Right ventricle myocardium superior (tissue), 1 donor: Measurements from ENCODE around the gene IGSF23. TPM values are rescaled to one million over a fixed set of nuclear protein-coding genes. Genes with fewer than 3 reads are reported as not detected.
A peak's percentile ranks its signal among the peaks of the same experiment; 100 is the strongest.
"Not testable (repeated sequence)": the region's sequence is repeated elsewhere in the genome, so short reads cannot be mapped to it uniquely, and the experiment has no call there.

ENCODE experiments used
- ATAC-seq: fragments of 200-7000 bp; cut with Tn5 transposase; one replicate; pipeline ENCODE4 v1.9.1; 2020; ENCODE audit warnings: mild to moderate bottlenecking; ENCODE audit not compliant: poor library complexity
- DNase-seq: peaks from one replicate; pipeline ENCODE4 v3.0.0-alpha.2; 2020
- intact Hi-C: fragments of 100-400 bp; cut with DNase I; formaldehyde crosslinking; loops from one replicate; pipeline ENCODE4 v1.11.2; 2022
- total RNA-seq: library from RNA; stranded (reverse); fragmentation: NEBNext Ultra II Directional; extraction: Animal tissue kit (Norgen Biotek cat#: 25700); gene quantifications from one replicate; pipeline ENCODE4 v1.2.1, GENCODE V29; 2021
- donor health status: DM: no; HTN: yes; CAD: no; lungs with severe emphysema.

The IGSF23 gene
- total RNA-seq, 1 donor from 2014 or later: not detected

DNA sequence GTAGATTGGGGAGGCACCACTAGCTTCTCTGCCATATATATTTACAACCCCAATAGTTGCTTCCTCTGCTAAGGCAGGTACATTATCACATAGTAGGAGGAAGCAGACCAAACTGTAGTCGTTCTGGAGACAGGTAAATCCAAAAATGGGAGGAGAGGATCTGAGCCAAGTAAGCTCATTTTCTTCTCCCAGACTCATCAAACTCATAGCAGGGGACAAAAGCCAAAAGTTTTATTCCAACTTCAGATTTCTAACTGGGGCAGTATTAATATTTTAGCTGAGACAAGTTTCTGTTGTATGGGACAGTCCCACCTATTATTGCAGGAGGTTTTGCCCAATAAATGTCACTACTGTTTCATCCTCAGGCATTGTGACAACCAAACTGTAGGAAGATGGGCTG lies 7.8 kb upstream of the IGSF23 start:
- DNase-seq: no peak
- ATAC-seq: no peak
- intact Hi-C loops: no loop called here

DNA sequence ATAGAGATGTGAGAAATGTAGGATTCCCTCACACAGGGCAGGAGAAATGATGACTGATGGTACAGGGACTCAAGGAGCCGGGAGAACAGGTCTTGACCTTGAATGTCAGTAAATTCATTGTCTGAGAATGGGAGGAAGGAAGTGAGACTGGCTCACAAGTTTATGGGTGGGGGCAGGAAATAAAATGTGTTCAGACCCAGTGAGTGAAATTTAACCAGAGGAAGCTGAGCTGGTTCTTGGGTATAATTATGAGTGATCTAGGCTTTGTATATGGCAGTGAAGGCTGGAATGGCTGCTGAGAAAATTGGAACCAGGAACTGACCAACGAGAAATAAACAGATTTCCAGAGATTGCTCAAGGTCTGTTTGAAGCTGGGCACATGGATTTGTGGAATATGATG lies 6.3 kb upstream of the IGSF23 start:
- DNase-seq: no peak
- peak; percentile 64 for ATAC-seq
- intact Hi-C loops: no loop called here

DNA sequence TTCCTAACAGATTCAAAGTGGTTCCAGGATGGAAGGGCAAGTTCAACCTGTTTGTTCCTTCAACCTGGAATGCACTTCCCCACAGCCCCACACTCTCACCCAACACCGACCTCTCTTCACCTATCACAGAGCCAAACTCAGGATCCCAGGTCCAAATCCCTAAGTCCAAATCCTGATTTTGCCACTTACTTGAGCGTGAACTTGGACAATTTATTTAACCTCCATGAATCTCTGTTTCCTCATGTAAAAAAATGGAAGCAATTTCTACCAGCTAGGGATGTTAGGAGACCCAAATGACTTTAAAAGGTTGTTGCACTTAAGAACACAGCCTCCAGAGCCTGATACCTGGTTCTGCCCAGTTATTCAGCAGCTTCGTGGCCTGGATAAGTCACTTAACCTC lies 5.4 kb upstream of the IGSF23 start:
- intact Hi-C loops: no loop called here
- DNase-seq (no peak), ATAC-seq (no peak)

DNA sequence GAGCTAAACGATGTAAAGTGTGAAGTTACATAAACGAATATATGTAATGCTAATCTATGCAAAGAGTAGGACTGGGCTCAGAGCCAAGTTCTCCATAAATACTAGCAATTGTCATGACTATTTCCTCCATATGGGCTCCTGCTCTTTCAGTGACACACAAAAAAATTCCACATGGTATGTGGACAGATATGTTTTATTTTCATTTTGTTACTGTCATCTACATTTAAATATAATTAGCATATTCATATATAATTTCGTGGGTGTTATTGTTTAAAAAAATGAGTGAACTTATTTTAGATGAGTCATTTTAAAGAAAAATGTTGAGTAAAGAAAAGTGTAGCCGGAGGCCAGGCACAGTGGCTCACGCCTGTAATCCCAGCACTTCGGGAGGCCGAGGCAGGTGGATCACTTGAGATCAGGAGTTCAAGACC lies 5.0 kb upstream of the IGSF23 start:
- intact Hi-C loops: no loop called here
- no peak for ATAC-seq
- DNase-seq: no peak

DNA sequence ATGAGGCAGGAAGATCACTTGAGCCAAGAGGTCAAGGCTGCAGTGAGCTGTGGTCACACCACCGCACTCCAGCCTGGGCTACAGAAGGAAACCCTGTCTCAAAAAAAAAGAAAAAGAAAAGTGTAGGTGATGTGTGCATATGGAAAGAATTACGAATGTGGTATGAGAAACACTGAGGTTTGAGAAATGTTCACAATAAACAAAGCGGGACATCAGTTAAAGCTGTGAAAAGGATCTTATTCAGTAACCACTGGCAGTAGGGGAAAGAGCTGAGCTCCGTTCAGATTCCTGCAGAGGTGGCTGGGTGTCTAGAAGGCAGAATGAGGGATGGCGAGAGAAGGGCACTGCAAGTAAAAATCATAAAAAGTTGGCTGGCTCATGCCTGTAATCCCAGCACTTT lies 4.1 kb upstream of the IGSF23 start:
- intact Hi-C loops: no loop called here
- no peak for DNase-seq
- no peak for ATAC-seq

DNA sequence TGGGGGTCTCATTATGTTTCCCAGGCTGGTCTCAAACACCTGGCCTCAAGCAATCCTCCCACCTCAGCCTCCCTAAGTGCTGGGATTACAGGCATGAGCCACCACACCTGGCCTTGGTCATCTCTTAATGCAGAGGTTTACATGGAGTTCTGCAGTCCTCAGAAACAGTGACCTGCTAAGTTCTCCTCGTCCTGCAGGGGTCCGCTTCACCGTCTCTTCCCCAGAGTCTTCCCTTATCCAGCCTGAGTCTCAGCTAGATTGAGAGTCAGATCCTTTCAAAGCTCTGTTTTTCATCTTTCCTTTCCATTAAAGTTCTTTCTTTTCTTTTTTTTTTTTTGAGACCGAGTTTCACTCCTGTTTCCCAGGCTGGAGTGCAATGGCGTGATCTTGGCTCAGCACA lies 2.9 kb upstream of the IGSF23 start:
- ATAC-seq: peak; percentile 47
- intact Hi-C loops, DNase-seq: not testable (repeated sequence)

DNA sequence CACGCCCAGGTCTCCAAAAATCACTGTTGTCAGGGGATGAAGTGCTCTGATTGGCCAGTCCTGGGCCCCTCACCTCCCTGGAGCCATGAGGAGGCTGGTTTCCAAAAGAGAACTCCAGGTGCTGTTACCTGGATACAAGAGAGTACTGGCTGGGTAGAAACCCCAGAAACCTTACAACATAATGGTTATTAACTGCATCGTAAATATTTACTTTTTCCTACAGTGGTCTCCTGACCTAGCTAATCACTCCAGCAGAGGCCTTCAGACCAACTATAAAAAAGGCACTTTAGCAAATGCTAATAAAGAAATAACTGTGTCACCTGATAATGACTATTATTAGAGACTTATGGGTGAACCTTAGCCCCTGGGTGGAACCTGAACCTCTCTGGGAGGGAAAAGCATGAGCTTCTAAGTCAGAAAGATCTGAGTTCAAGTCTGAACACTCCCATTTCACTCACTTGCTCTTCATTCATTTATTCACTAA lies 1.5 kb upstream of the IGSF23 start:
- intact Hi-C loops: no loop called here

DNA sequence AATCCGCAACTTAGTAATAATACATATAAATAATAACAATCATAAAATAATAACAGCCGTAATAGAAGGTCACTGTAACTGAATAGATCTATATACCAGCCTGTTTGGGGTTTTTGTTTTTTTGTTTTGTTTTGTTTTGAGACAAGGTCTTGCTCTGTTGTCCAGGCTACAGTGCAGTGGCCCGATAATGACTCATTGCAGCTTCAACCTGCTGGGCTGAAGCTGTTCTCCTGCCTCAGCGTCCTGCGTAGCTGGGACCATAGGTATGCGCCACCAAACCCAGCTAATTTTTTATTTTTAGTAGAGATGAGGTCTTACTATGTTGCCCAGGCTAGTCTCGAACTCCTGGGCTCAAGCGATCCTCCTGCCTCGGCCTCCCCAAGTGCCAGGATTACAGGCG lies 950 bp downstream of the IGSF23 start:
- intact Hi-C loops: no loop called here
- no peak for DNase-seq
- no peak for ATAC-seq

More for the DNA sequence above, 1.5 kb upstream of the IGSF23 start:
- ATAC-seq (no peak), DNase-seq (no peak)

DNA sequence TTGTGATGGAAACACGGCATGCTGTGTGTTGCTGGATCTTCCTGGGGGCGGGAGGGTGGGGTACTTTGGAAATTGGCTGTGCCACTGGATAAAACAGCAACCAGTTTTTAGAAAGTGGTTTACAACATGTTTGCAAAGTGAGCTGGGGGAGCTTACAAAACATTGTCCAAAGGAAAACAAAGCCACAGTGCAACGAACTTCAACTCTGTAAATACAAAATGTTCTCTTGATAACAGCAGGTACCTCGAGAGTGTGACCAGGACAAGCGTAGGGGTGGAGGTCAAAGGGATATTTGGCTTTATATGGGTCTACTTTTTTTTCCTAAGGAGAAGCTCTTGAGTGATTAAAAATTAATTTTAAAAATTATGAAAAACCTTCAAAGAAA lies 2.5 kb downstream of the IGSF23 start:
- ATAC-seq (peak; percentile 71), DNase-seq (no peak)
- intact Hi-C loops: no loop called here

DNA sequence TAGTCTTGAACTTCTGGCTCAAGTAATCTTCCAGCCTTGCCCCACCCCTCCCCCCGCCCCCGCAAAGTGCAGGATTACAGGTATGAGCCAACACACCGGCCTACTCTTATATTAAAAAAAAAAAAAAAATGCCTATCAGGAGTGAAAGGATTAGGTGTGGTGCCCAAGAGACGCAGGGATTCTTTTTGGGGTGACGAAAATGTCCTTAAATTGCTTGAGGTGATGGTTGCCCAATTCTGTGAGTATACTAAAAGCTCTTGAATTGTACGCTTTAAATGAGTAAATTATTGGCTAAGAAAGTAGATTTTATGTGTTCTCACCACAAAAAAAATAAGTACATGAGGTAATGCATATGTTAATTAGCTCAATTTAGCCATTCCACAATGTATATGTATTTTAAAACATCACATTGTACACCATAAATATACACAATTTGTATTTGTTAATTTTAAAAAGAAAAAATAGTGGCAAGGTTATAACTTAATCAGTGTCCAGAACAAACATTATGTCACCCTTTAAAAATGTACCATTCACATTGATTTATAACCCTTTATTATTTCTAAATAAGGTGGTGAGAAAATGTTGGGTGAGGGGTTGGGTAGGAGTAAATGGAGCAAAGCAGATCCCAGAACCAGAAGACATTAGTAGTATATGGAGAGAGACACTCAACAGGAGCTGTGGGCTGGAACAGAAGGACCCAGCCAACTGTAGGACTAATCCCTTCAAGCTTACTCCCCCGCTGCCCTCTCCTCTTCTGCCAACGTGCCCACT lies 3.9 kb downstream of the IGSF23 start:
- ATAC-seq (no peak), DNase-seq (no peak)
- intact Hi-C loops: no loop called here

DNA sequence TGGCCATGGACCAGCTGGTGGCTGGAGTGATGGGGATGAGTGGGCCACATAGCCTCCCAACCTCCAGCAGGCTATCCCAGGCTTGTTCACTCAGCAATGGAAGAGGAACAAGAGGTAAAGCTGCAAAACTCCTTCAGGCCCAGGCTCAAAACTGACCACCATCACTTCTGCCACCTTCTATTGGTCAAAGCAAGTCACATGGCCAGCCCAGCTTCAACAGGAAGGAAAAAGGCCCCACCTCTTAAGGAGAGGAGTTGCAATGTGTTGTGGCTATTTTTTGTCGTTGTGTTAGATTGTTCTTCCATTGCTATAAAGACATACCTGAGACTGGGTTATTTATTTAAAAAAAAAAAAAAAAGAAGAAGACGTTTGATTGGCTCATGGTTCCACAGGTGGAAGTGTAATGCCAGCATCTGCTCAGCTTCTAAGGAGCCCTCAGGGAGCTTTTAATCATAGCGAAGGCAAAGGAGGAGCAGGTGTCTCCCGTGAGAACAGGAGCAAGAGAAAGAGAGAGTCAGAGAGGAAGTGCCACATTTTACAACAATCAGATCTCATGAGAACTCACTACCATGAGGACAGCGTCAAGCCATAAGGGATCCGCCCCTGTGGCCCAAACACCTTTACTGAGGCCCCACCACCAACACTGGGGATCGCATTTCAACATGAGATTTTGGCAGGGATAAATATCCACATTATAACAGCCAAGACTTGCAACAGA lies 5.4 kb downstream of the IGSF23 start:
- ATAC-seq (no peak), DNase-seq (no peak)
- intact Hi-C loops: no loop called here

DNA sequence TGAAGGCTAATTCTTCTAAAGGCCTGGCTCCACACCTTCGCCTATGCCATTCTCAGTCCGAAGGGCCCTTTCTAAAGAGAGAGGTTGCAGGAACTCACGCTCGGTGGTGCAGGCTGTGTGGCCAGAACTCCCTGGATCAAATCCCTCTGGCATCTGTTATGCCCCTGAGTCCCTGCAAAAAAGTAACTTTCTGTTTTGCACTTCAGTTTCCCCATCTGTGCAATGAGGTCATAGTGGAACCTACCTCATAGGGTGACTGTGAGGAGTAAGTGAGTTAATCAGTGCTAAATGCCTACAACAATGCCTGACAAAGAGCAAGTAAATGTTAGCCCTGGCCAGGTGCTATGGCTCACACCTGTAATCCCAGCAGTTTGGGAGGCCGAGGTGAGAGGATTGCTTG lies 7.3 kb downstream of the IGSF23 start:
- DNase-seq: no peak
- no peak for ATAC-seq
- intact Hi-C loops: no loop called here

DNA sequence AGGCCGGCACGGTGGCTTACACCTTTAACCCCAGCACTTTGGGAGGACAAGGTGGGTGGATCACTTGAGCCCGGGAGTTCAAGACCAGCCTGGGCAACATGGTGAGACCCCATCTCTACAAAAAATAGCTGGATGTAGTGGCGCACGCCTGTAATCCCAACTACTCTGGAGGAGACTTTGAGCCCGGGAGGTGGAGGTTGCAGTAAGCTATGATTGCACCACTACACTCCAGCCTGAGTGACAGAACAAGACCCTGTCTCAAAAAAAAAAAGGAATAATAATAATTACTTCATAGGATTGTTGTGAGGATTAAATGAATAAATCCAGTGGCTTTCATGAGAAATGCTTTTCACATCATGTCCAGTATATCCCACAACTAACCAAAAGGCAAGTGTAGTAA lies 8.0 kb downstream of the IGSF23 start:
- intact Hi-C loops: no loop called here
- DNase-seq: no peak
- no peak for ATAC-seq

DNA sequence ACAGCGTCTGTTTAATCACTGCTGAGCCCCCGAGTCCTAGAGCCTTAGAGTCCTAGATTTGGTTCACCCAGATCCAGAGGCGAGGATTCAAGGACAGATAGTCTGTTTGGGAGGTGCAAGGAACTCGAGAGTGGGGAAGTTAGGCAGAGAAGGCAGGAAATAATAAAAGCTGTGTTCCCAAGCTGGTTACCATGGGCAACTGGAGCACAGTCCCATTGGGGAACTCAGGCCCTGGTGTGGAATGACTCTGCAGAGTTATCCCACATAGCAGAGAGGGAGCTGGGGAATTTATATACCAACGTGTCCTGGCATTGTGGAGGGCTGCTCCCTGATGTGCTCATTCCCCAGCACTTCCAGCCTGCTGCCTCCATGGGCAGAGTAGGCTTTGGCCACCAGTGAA lies 9.7 kb downstream of the IGSF23 start:
- intact Hi-C loops: no loop called here
- DNase-seq (no peak), ATAC-seq (peak; percentile 64)

DNA sequence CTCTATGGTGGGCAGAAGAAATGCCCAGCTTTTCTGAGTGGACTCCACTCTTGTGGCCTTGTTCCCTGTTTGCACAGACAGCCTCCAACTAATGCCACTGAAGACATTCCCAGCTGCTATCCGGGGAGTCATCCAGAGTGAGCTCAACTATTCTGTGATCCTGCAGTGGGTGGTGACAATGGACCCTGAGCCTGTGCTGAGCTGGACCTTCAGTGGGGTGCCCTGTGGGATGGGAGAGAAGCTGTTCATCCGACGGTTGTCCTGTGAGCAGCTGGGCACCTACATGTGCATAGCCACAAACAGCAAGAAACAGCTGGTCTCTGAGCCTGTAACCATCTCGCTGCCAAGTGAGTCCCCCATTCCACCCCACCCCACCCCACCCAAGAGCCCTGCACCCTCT lies 10.3 kb downstream of the IGSF23 start:
- intact Hi-C loops: no loop called here
- DNase-seq (no peak), ATAC-seq (no peak)

DNA sequence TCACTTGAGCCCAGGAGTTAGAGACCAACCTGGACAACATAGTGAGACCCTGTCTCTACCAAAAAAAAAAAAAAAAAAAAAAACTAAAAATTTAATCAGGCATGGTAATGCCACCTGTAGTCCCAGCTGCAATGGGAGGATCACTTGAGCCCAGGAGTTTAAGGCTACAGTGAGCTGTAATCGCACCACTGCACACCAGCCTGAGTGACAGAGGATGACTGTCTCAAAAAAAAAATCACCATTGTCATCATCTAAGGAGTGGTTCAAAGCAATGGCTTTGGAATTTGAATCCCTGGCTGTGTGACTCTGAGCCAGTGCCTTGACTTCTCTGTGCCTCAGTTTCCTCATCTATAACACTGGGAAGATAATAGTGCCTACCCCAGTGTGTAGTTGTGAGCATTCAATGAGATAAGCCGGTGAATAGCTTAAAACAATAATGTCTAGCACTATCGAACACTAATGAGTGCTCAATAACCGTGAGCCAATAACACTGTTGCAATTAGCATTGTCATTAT lies 11.5 kb downstream of the IGSF23 start:
- no peak for ATAC-seq
- DNase-seq: no peak
- intact Hi-C loops: no loop called here

DNA sequence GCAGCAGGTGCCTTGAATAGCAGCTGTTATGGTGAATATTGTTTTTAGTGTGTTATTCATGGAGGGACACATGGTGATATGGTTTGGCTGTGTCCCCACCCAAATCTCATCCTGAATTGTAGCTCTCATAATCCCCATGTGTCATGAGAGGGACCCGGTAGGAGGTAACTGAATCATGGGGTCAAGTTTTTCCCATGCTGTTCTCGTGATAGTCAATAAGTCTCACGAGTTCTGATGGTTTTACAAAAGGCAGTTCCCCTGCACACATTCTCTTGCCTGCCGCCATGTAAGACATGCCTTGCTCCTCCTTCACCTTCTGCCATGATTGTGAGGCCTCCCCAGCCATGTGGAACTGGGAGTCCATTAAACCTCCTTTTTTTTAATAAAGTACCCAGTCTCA lies 12.3 kb downstream of the IGSF23 start:
- DNase-seq, intact Hi-C loops, ATAC-seq: not testable (repeated sequence)

DNA sequence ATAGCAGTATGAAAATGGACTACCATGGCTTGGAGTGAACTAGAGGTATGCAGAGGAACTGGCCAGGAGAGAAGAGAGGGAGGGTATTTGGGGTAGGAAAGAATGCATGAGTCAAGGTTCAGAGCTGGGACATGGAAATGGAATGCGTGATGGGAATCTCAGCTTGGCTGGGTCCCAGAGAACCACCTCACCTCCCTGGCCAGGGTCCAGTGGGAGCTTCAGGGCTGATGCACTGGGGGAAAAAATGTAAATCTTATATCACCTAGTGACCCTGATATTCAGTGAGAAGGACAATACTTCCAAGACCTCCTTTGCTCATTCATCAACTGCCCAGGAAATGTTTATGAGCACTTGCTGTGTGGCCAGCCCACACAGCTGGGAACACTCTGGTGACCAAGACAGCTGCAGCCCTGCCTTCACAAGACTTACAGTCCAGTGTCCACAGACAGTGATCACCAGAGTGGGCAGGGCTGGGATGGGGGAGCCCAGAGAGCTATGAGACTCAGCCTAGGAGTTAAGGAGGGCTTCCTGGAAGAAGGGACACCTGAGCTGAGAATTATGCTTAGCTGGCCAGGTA lies 12.8 kb downstream of the IGSF23 start:
- intact Hi-C loops: no loop called here
- no peak for ATAC-seq

DNA sequence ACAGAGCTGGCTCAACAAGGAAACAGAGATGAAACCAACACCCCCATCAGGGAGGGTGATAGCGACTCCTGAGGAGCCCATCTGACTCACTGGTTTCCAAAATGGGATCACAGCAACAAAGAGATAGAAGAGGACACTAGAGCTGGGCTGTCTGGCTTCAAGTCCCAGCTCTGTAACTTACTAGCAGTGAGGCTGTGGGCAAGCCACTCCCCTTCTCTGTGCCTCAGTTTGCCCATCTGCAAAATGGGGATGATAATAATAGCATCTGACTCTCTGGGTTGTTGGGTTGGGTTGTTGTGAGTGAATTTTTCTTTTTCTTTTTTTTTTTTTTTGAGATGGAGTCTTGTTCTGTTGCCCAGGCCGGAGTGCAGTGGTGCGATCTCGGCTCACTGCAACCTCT lies 14.3 kb downstream of the IGSF23 start:
- DNase-seq (no peak), ATAC-seq (no peak)
- intact Hi-C loops: no loop called here

More for the DNA sequence above, 12.8 kb downstream of the IGSF23 start:
- DNase-seq: no peak

DNA sequence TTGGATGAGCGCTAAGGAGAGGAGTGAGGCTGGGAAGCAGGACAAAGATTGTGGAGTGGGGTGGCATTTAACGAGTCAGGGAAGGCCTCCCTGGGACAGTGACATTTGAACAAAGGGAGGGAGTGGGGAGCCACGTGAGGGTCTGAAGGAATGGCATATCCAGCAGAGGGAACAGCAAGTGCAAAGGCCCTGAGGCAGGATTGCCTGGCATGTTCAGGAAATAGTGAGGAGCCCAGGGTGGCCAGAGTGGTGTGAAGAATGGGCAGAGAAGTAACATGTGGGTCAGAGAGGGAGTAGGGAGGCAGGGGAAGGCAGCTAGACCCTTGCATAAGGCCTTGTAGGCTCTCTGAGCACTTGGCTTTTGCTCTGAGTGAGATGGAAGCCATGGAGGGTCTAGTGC lies 15.4 kb downstream of the IGSF23 start:
- ATAC-seq: no peak
- DNase-seq: no peak
- intact Hi-C loops: no loop called here
